NCI-H82 (cell line): ENCODE results near the gene USP28.
"Not testable (repeated sequence)": the region's sequence is repeated elsewhere in the genome, so short reads cannot be mapped to it uniquely, and the experiment has no call there.

Source experiments
- DNase-seq: peaks from one replicate; lab custom pipeline; 2025; lab: John Stamatoyannopoulos, UW

Gene USP28

GRCh38 chr11:113835306-113835705 is 40.1 kb downstream of the USP28 start:
- DNase-seq = no peak

- DNase-seq = no peak
Observed at GRCh38 chr11:113833151-113833550, 42.2 kb downstream of the USP28 start.

- DNase-seq = no peak
Observed at GRCh38 chr11:113831314-113831713, 44.1 kb downstream of the USP28 start.

GRCh38 chr11:113829751-113830150 is 45.6 kb downstream of the USP28 start:
- DNase-seq = no peak

- DNase-seq = no peak
Observed at GRCh38 chr11:113828191-113828590, 47.2 kb downstream of the USP28 start.

- no peak for DNase-seq
Observed at GRCh38 chr11:113827477-113827876, 47.9 kb downstream of the USP28 start.

GRCh38 chr11:113818426-113818825 is 56.9 kb downstream of the USP28 start:
- no peak for DNase-seq

GRCh38 chr11:113817626-113818025 is 57.7 kb downstream of the USP28 start:
- no peak for DNase-seq

GRCh38 chr11:113817162-113817561 is 58.2 kb downstream of the USP28 start:
- no peak for DNase-seq

- no peak for DNase-seq
Observed at GRCh38 chr11:113814181-113814580, 61.2 kb downstream of the USP28 start.

GRCh38 chr11:113808931-113809330 is 66.4 kb downstream of the USP28 start:
- DNase-seq = no peak

GRCh38 chr11:113806406-113806805 is 69.0 kb downstream of the USP28 start:
- peak; percentile 66 for DNase-seq

- no peak for DNase-seq
Observed at GRCh38 chr11:113805640-113806039, 69.7 kb downstream of the USP28 start.

- DNase-seq = no peak
Observed at GRCh38 chr11:113802621-113803020, 72.8 kb downstream of the USP28 start.

- DNase-seq = peak; percentile 82
Observed at GRCh38 chr11:113796663-113797259, 78.6 kb downstream of the USP28 start.

GRCh38 chr11:113789675-113790320 is 85.6 kb downstream of the USP28 start:
- DNase-seq = no peak

GRCh38 chr11:113789016-113789415 is 86.4 kb downstream of the USP28 start:
- not testable (repeated sequence) for DNase-seq

- no peak for DNase-seq
Observed at GRCh38 chr11:113782134-113782533, 93.2 kb downstream of the USP28 start.

- DNase-seq = no peak
Observed at GRCh38 chr11:113781682-113782081, 93.7 kb downstream of the USP28 start.

- no peak for DNase-seq
Observed at GRCh38 chr11:113779496-113779895, 95.9 kb downstream of the USP28 start, which contains the start of gene CLDN25. Gene CLDN25 (plus strand): TSS chr11:113779796. CDS start chr11:113779796, 0 bp downstream.

GRCh38 chr11:113778111-113778910 is 97.1 kb downstream of the USP28 start:
- DNase-seq = no peak

GRCh38 chr11:113774174-113774503 is 101.2 kb downstream of the USP28 start:
- no peak for DNase-seq
